Endothelial cell of umbilical vein (primary cell): ENCODE results near the gene CSNK1E. TPM values are rescaled to one million over a fixed set of nuclear protein-coding genes. Genes with fewer than 3 reads are reported as not detected.
A peak's percentile ranks its signal among the peaks of the same experiment; 100 is the strongest.

Experiments
- BruUV-seq: library from RNA; stranded (reverse); fragments of 400-500 nt; replicated peaks from 2 replicates; lab custom pipeline; 2021; lab: Mats Ljungman, UMichigan
- CTCF ChIA-PET: fragments of 300-600, 350-600 bp; sonication (Branson Sonifier 250); formaldehyde crosslinking; loops from one replicate; lab custom pipeline; 2021; ENCODE audit warnings: antibody characterized with exemption, inconsistent platforms; lab: Charles Lee
- POLR2A ChIA-PET: fragments of 300-600, 350-600 bp; sonication (Branson Sonifier 250); formaldehyde crosslinking; loops from one replicate; lab custom pipeline; 2021; ENCODE audit warnings: antibody characterized with exemption, inconsistent platforms; lab: Charles Lee
- DNase-seq: peaks from one replicate; pipeline ENCODE4 v3.0.0-alpha.2; 2011; ENCODE audit warnings: low read depth, low spot score
- FAIRE-seq: peaks from 2 replicates; lab custom pipeline; 2011; peaks lifted over from hg19 to GRCh38; lab: Jason Lieb, UNC
- H2AFZ ChIP-seq: 2 replicates; pipeline ENCODE4 v1.6.0; 2012; ENCODE audit warnings: low read depth, low read length, control low read depth, inconsistent platforms
- H3K27ac ChIP-seq: 2 replicates; pipeline ENCODE4 v1.5.1; 2011; ENCODE audit warnings: low read depth, mild to moderate bottlenecking, control low read depth, low read length, moderate library complexity; ENCODE audit not compliant: insufficient read depth
- H3K27me3 ChIP-seq, 2 experiments: 2 replicates each; pipeline versions ENCODE4 v1.6.0 to v1.6.1; 2011; ENCODE audit warnings: low read length in 2 of 2, mixed read lengths in 1 of 2; ENCODE audit not compliant: control insufficient read depth in 2 of 2, insufficient read depth in 2 of 2
- H3K36me3 ChIP-seq, 2 experiments: 2 replicates in 1 of 2; 3 replicates in 1 of 2; pipeline ENCODE4 v1.5.1; 2011; ENCODE audit warnings: low read length in 2 of 2, mild to moderate bottlenecking in 1 of 2, moderate library complexity in 1 of 2; ENCODE audit not compliant: control insufficient read depth in 2 of 2, insufficient read depth in 2 of 2; ENCODE audit errors: extremely low read depth in 1 of 2
- H3K4me1 ChIP-seq: 3 replicates; pipeline ENCODE4 v1.5.1; 2011; ENCODE audit warnings: mild to moderate bottlenecking, low read length; ENCODE audit not compliant: control insufficient read depth, insufficient read depth; ENCODE audit errors: extremely low read depth
- H3K4me2 ChIP-seq: 2 replicates; pipeline ENCODE4 v1.6.1; 2011; ENCODE audit warnings: low read length, control low read depth, mixed read lengths; ENCODE audit not compliant: insufficient read depth
- H3K4me3 ChIP-seq, 3 experiments: fragments of 200-600 bp in 1 of 3; sonication (generic), shearing (Covaris generic) in 1 of 3; replicated peaks in 1 of 3; 2 replicates each; pipeline ENCODE4 v1.5.1; 2011 to 2016; ENCODE audit warnings: control low read depth in 3 of 3, low read length in 3 of 3, mild to moderate bottlenecking in 2 of 3, inconsistent platforms in 1 of 3, low read depth in 1 of 3, moderate library complexity in 1 of 3; ENCODE audit not compliant: insufficient read depth in 1 of 3
- H3K79me2 ChIP-seq: 2 replicates; pipeline ENCODE4 v1.6.0; 2012; ENCODE audit warnings: low read length, inconsistent platforms; ENCODE audit not compliant: control insufficient read depth, insufficient read depth
- H3K9ac ChIP-seq: replicated peaks from 2 replicates; pipeline ENCODE3; 2011; ENCODE audit warnings: low read length, control low read depth; ENCODE audit not compliant: insufficient read depth; ENCODE audit errors: extremely low read depth
- H3K9me1 ChIP-seq: replicated peaks from 3 replicates; pipeline ENCODE4 v1.6.0; 2011; ENCODE audit warnings: mild to moderate bottlenecking, low read length; ENCODE audit not compliant: control insufficient read depth, insufficient read depth; ENCODE audit errors: extremely low read depth
- H3K9me3 ChIP-seq: replicated peaks from 2 replicates; pipeline ENCODE4 v1.5.1; 2012; ENCODE audit warnings: low read length, inconsistent platforms; ENCODE audit not compliant: control insufficient read depth, insufficient read depth
- H4K20me1 ChIP-seq: replicated peaks from 2 replicates; pipeline ENCODE3; 2011; ENCODE audit warnings: mild to moderate bottlenecking, low read length; ENCODE audit not compliant: control insufficient read depth, insufficient read depth; ENCODE audit errors: extremely low read depth
- CTCF ChIP-seq, 2 donors: IDR thresholded peaks; 1 replicate in 1 of 2; 2 replicates in 1 of 2; pipeline ENCODE4 v1.5.1; 2011; ENCODE audit warnings: low read length in 2 of 2, mild to moderate bottlenecking in 2 of 2, moderate library complexity in 2 of 2, control low read depth in 1 of 2, inconsistent platforms in 1 of 2, low read depth in 1 of 2; ENCODE audit not compliant: insufficient read depth in 1 of 2; ENCODE audit errors: extremely low read depth in 1 of 2
- FOS ChIP-seq: IDR thresholded peaks from 2 replicates; pipeline ENCODE4 v1.6.1; 2011; ENCODE audit warnings: mild to moderate bottlenecking, low read length, moderate library complexity, borderline replicate concordance; ENCODE audit not compliant: insufficient read depth
- GATA2 ChIP-seq: IDR thresholded peaks from 2 replicates; pipeline ENCODE4 v1.7.0; 2011; ENCODE audit warnings: low read depth, mild to moderate bottlenecking, moderate library complexity, mixed read lengths, low read length; ENCODE audit not compliant: insufficient read length, insufficient read depth
- JUN ChIP-seq: IDR thresholded peaks from 2 replicates; pipeline ENCODE4 v1.6.1; 2011; ENCODE audit warnings: borderline replicate concordance, low read depth; ENCODE audit not compliant: insufficient read length, insufficient read depth
- MAX ChIP-seq: IDR thresholded peaks from 2 replicates; pipeline ENCODE4 v1.6.1; 2011; ENCODE audit not compliant: insufficient read depth, insufficient read length
- MYC ChIP-seq: IDR thresholded peaks from one replicate; pipeline ENCODE4 v1.6.1; 2011; ENCODE audit warnings: mild to moderate bottlenecking, low read depth, low read length
- POLR2A ChIP-seq: IDR thresholded peaks from 2 replicates; pipeline ENCODE4 v1.6.1; 2012; ENCODE audit warnings: low read depth, mild to moderate bottlenecking, control low read depth, low read length
- POLR2AphosphoS5 ChIP-seq: IDR thresholded peaks from 2 replicates; pipeline ENCODE4 v1.6.1; 2012; ENCODE audit warnings: low read depth, mild to moderate bottlenecking, control low read depth, low read length, moderate library complexity; ENCODE audit not compliant: insufficient read depth
- dilution Hi-C: fragments of 300-500 bp; cut with MboI; formaldehyde crosslinking; loops from one replicate; pipeline ENCODE4 v1.15.0; 2019; ENCODE audit warnings: low sequenced_read_pairs; ENCODE audit not compliant: extremely low pct_ligation_motif_present
- intact Hi-C: fragments of 100-400 bp; cut with micrococcal nuclease; formaldehyde crosslinking; loops from one replicate; pipeline ENCODE4 v1.10.0; 2022
- polyA plus RNA-seq, 4 experiments: library from polyadenylated mRNA; depleted of rRNA in 3 of 4; stranded (reverse) in 3 of 4; unstranded in 1 of 4; fragments of >200 nt; gene quantifications; 2 replicates each; pipeline versions ENCODE4 v1.2.1 to v1.2.3, GENCODE V29; 2011 to 2012; ENCODE audit warnings: missing spikeins in 1 of 4
- total RNA-seq: library from RNA; stranded (reverse); gene quantifications from 2 replicates; pipeline ENCODE4 v1.2.3, GENCODE V29; 2021

CSNK1E gene
- total and polyA plus RNA-seq, 2 donors (not counting 3 experiments of a cell fraction or from before 2014, with no cell fraction given): 259 to 262 TPM

- peak; percentile 99 for FAIRE-seq
- dilution Hi-C loops: no loop called here
- no TSS peak for BruUV-seq
- ChIA-PET CTCF (interaction anchor here (0.7 to 0.9 kb wide), 3 partner anchors 23 to 266 kb away, joined by 3 to 8 read pairs (median 3); no protein-coding TSS in a partner anchor), POLR2A (interaction anchor here (0.7 to 1.1 kb wide), 3 partner anchors 9 to 382 kb away, joined by 3 to 7 read pairs (median 3); no protein-coding TSS in a partner anchor)
- intact Hi-C loops: loop anchor here (1.0 to 5.0 kb wide), 3 partner anchors 35 to 101 kb away; no protein-coding TSS in a partner anchor
- H3K4me2 ChIP-seq: peak overlapping the region; percentile 68
- H3K4me1 ChIP-seq: peaks cover 37% of the 10 kb centered on the region
- peaks cover 0 to 2% of the 10 kb centered on the region in 2 experiments for H3K36me3 ChIP-seq
- H3K27me3 ChIP-seq: no peaks in the 10 kb centered on the region
- no peak for TF ChIP-seq JUN
- peak; percentile 90 for TF ChIP-seq MYC
- TF ChIP-seq GATA2: no peak
- TF ChIP-seq FOS: peak; percentile 69
- no peak for TF ChIP-seq CTCF (IDR thresholded peaks at IDR 0.05; ENCODE audit: extremely low read depth in 1 of 2, insufficient read depth in 1 of 2, low read depth in 1 of 2, low read length in 2 of 2)
- TF ChIP-seq POLR2AphosphoS5: peak; percentile 89
- TF ChIP-seq MAX: peak; percentile 79
- peak; percentile 73 for TF ChIP-seq POLR2A
- H3K9me1 ChIP-seq: no peaks in the 10 kb centered on the region
- H3K4me3 ChIP-seq: peak overlapping the region in 1 of 3 experiments; percentile 29
- peak; percentile 83 for DNase-seq
- H3K9ac ChIP-seq: peak overlapping the region; percentile 54
- H3K9me3 ChIP-seq: no peaks in the 10 kb centered on the region
- H3K27ac ChIP-seq: peak overlapping the region; percentile 77
- H3K79me2 ChIP-seq: peaks cover 38% of the 10 kb centered on the region
- H4K20me1 ChIP-seq: peaks cover under 1% of the 10 kb centered on the region
- H2AFZ ChIP-seq: peak overlapping the region; percentile 71
These were observed 922 bp upstream of the CSNK1E start for GRCh38 chr22:38317995-38318715.
